HG03045 (cell line): Measurements from ENCODE around the gene DGKQ.

Source experiments
- ATAC-seq: cut with Tn5 transposase; IDR thresholded peaks from one replicate; pipeline ENCODE4 v1.9.1; 2021; ENCODE audit warnings: mild to moderate bottlenecking, moderate library complexity; ENCODE audit not compliant: unreplicated experiment

Gene DGKQ

GRCh38 chr4:909821-910220 lies 63.5 kb downstream of the DGKQ start:
- ATAC-seq: no peak

GRCh38 chr4:909131-909571 lies 64.2 kb downstream of the DGKQ start:
- ATAC-seq: no peak
